ENCODE measurements around the gene DHX40.

DHX40 gene

GRCh38 chr17:59634632-59635541 is 69.5 kb downstream of the DHX40 start:
- no peak for DNase-seq (ENCODE audit: low spot score)
- TF ChIP-seq CTCF (IDR thresholded peaks at IDR 0.05; ENCODE audit: extremely low read depth, insufficient read depth, missing control alignments), result no peak
- in situ Hi-C loops (cut with MboI; ENCODE audit: low pct_unique_long_range_greater_than_20kb, low sequenced_read_pairs, unreplicated experiment), result no loop called here

- DNase-seq (ENCODE audit: low spot score), result no peak
- in situ Hi-C loops (cut with MboI; ENCODE audit: low pct_unique_long_range_greater_than_20kb, low sequenced_read_pairs, unreplicated experiment), result no loop called here
- TF ChIP-seq CTCF (IDR thresholded peaks at IDR 0.05; ENCODE audit: extremely low read depth, insufficient read depth, missing control alignments), result no peak
Measured at GRCh38 chr17:59637611-59638310, 72.4 kb downstream of the DHX40 start.

GRCh38 chr17:59638553-59638952 is 73.1 kb downstream of the DHX40 start:
- in situ Hi-C loops (cut with MboI; ENCODE audit: low pct_unique_long_range_greater_than_20kb, low sequenced_read_pairs, unreplicated experiment), result no loop called here

GRCh38 chr17:59641799-59642484 is 76.5 kb downstream of the DHX40 start:
- in situ Hi-C loops (cut with MboI; ENCODE audit: low pct_unique_long_range_greater_than_20kb, low sequenced_read_pairs, unreplicated experiment), result no loop called here
- TF ChIP-seq CTCF (IDR thresholded peaks at IDR 0.05; ENCODE audit: extremely low read depth, insufficient read depth, missing control alignments), result no peak
- peak; percentile 41 for DNase-seq (ENCODE audit: low spot score)

More at GRCh38 chr17:59638553-59638952, 73.1 kb downstream of the DHX40 start:
- DNase-seq (ENCODE audit: low spot score), result no peak
- no peak for TF ChIP-seq CTCF (IDR thresholded peaks at IDR 0.05; ENCODE audit: extremely low read depth, insufficient read depth, missing control alignments)

- DNase-seq (ENCODE audit: low spot score), result no peak
- TF ChIP-seq CTCF (IDR thresholded peaks at IDR 0.05; ENCODE audit: extremely low read depth, insufficient read depth, missing control alignments), result no peak
- in situ Hi-C loops (cut with MboI; ENCODE audit: low pct_unique_long_range_greater_than_20kb, low sequenced_read_pairs, unreplicated experiment), result no loop called here
Measured at GRCh38 chr17:59642565-59642964, 77.2 kb downstream of the DHX40 start.

Data from GM13977 (cell line).